OCI-LY1 (cell line): Measurements from ENCODE around the gene PTGS1.

ENCODE experiments used
- CTCF ChIP-seq: fragments of 200-600 bp; sonication (generic), shearing (Covaris generic); IDR thresholded peaks from 2 replicates; pipeline ENCODE4 v1.5.1; 2017; ENCODE audit warnings: mild to moderate bottlenecking, antibody characterized with exemption, low read length, moderate library complexity, mixed read lengths
- EZH2 ChIP-seq: fragments of 200-600 bp; sonication (generic), shearing (Covaris generic); IDR thresholded peaks from 2 replicates; pipeline ENCODE4 v1.8.0; 2017; ENCODE audit warnings: borderline replicate concordance, mixed run types, mild to moderate bottlenecking, antibody characterized with exemption, low read length, moderate library complexity, mixed read lengths

GRCh38 chr9:122382901-122383850 is 12.4 kb downstream of the PTGS1 start:
- TF ChIP-seq CTCF = no peak
- TF ChIP-seq EZH2 = no peak
